H1 (cell line): Measurements from ENCODE around the gene BRMS1.

Source experiments
- CHD1 ChIP-seq: IDR thresholded peaks from 2 replicates; pipeline ENCODE4 v1.6.1; 2012; ENCODE audit warnings: low read depth, low read length, improper control_type of control experiment
- KDM1A ChIP-seq: fragments of 200-600, 300-600 bp; sonication (generic); IDR thresholded peaks from 2 replicates; pipeline ENCODE4 v1.7.1; 2016; ENCODE audit warnings: mild to moderate bottlenecking, low read length, borderline replicate concordance
- MAX ChIP-seq: IDR thresholded peaks from 2 replicates; pipeline ENCODE4 v1.6.1; 2012; ENCODE audit warnings: inconsistent platforms
- RAD21 ChIP-seq, 2 experiments: IDR thresholded peaks in 1 of 2; conservative IDR thresholded peaks in 1 of 2; 2 replicates each; pipeline ENCODE4 v1.6.1; 2011; ENCODE audit warnings: low read depth in 2 of 2, low read length in 2 of 2, improper control_type of control experiment in 1 of 2, inconsistent platforms in 1 of 2, mild to moderate bottlenecking in 1 of 2, moderate library complexity in 1 of 2
- SIN3A ChIP-seq, 2 experiments: IDR thresholded peaks in 1 of 2; conservative IDR thresholded peaks in 1 of 2; 2 replicates each; pipeline ENCODE4 v1.6.1; 2011 to 2012; ENCODE audit warnings: low read length in 2 of 2, improper control_type of control experiment in 1 of 2, low read depth in 1 of 2, mild to moderate bottlenecking in 1 of 2
- ZNF274 ChIP-seq: IDR thresholded peaks from 2 replicates; pipeline ENCODE4 v1.7.0; 2012; ENCODE audit warnings: low read length, borderline replicate concordance; ENCODE audit errors: extremely low read depth

- TF ChIP-seq ZNF274 (no peak), KDM1A (no peak), MAX (no peak), CHD1 (no peak), RAD21 (IDR thresholded peaks at IDR 0.05 in 1 of 2, conservative IDR thresholded peaks at IDR 0.05 in 1 of 2; ENCODE audit: low read depth in 2 of 2, low read length in 2 of 2) (no peak), SIN3A (conservative IDR thresholded peaks at IDR 0.05 in 1 of 2, IDR thresholded peaks at IDR 0.05 in 1 of 2; ENCODE audit: low read depth in 1 of 2, low read length in 2 of 2) (no peak)
Observed at GRCh38 chr11:66360406-66361073, 15.6 kb upstream of the BRMS1 start.
